ENCODE data around the gene SNAI1. TPM values are rescaled to one million over a fixed set of nuclear protein-coding genes. Genes with fewer than 3 reads are reported as not detected.
"Not testable (repeated sequence)": the region's sequence is repeated elsewhere in the genome, so short reads cannot be mapped to it uniquely, and the experiment has no call there.

SNAI1 gene
- polyA plus RNA-seq, 1 donor from 2014 or later: 0.63 TPM

- no peak overlapping the region for H3K27ac Mint-ChIP-seq
- H3K36me3 Mint-ChIP-seq: no peaks in the 10 kb centered on the region
- H3K4me1 Mint-ChIP-seq: peaks cover 8 to 14% (median 13%) of the 10 kb centered on the region in 3 donors
- no peaks in the 10 kb centered on the region for H3K9me3 Mint-ChIP-seq
- no peak overlapping the region for H3K4me3 Mint-ChIP-seq
- H3K27me3 Mint-ChIP-seq: peaks cover 5% of the 10 kb centered on the region
Observed at GRCh38 chr20:50009521-50010454, 27.0 kb downstream of the SNAI1 start.

GRCh38 chr20:50011597-50011996 is 28.8 kb downstream of the SNAI1 start:
- peaks cover 8 to 13% (median 12%) of the 10 kb centered on the region in 3 donors for H3K4me1 Mint-ChIP-seq
- not testable (repeated sequence) for H3K27ac Mint-ChIP-seq, H3K4me3 Mint-ChIP-seq, H3K27me3 Mint-ChIP-seq, H3K36me3 Mint-ChIP-seq, H3K9me3 Mint-ChIP-seq

- Mint-ChIP-seq H3K4me3 (peak overlapping the region in 1 of 4 donors; percentile 63), H3K36me3 (no peaks in the 10 kb centered on the region), H3K9me3 (no peaks in the 10 kb centered on the region), H3K27ac (peak overlapping the region; percentile 2 to 80 (median 75)), H3K4me1 (peaks cover 8 to 13% (median 12%) of the 10 kb centered on the region in 3 donors), H3K27me3 (no peaks in the 10 kb centered on the region)
Observed at GRCh38 chr20:50012282-50013263, 29.8 kb downstream of the SNAI1 start.

- Mint-ChIP-seq H3K27me3 (no peaks in the 10 kb centered on the region), H3K27ac (peak overlapping the region in 1 of 3 donors; percentile 81), H3K4me3 (peak overlapping the region in 1 of 4 donors; percentile 68), H3K36me3 (no peaks in the 10 kb centered on the region), H3K4me1 (peaks cover 8 to 13% (median 12%) of the 10 kb centered on the region in 3 donors), H3K9me3 (no peaks in the 10 kb centered on the region)
Observed at GRCh38 chr20:50013976-50014375, 31.2 kb downstream of the SNAI1 start.

GRCh38 chr20:50014570-50015562 is 32.1 kb downstream of the SNAI1 start:
- H3K27me3 Mint-ChIP-seq: no peaks in the 10 kb centered on the region
- peak overlapping the region in 2 of 4 donors; percentile 1 to 39 for H3K4me3 Mint-ChIP-seq
- peak overlapping the region in 1 of 3 donors; percentile 80 for H3K27ac Mint-ChIP-seq
- no peaks in the 10 kb centered on the region for H3K9me3 Mint-ChIP-seq
- H3K4me1 Mint-ChIP-seq: peaks cover 8 to 13% (median 12%) of the 10 kb centered on the region in 3 donors
- H3K36me3 Mint-ChIP-seq: no peaks in the 10 kb centered on the region

- Mint-ChIP-seq H3K27ac (peak overlapping the region in 1 of 3 donors; percentile 31), H3K9me3 (no peaks in the 10 kb centered on the region), H3K4me3 (no peak overlapping the region), H3K36me3 (no peaks in the 10 kb centered on the region), H3K4me1 (peaks cover 8 to 13% (median 12%) of the 10 kb centered on the region in 3 donors), H3K27me3 (no peaks in the 10 kb centered on the region)
Observed at GRCh38 chr20:50015636-50015992, 32.8 kb downstream of the SNAI1 start.

GRCh38 chr20:50015993-50016770 is 33.4 kb downstream of the SNAI1 start:
- Mint-ChIP-seq H3K36me3 (no peaks in the 10 kb centered on the region), H3K27ac (peak overlapping the region in 1 of 3 donors; percentile 31), H3K4me3 (no peak overlapping the region), H3K9me3 (no peaks in the 10 kb centered on the region), H3K4me1 (peaks cover 8 to 13% (median 12%) of the 10 kb centered on the region in 3 donors), H3K27me3 (no peaks in the 10 kb centered on the region)

- Mint-ChIP-seq H3K27ac (no peak overlapping the region), H3K4me3 (no peak overlapping the region), H3K27me3 (no peaks in the 10 kb centered on the region), H3K36me3 (no peaks in the 10 kb centered on the region), H3K9me3 (no peaks in the 10 kb centered on the region), H3K4me1 (peaks cover 5 to 9% (median 8%) of the 10 kb centered on the region in 3 donors)
Observed at GRCh38 chr20:50017160-50017559, 34.4 kb downstream of the SNAI1 start.

GRCh38 chr20:50017576-50018248 is 34.9 kb downstream of the SNAI1 start:
- H3K27me3 Mint-ChIP-seq: peaks cover 2% of the 10 kb centered on the region
- H3K36me3 Mint-ChIP-seq: no peaks in the 10 kb centered on the region
- H3K27ac Mint-ChIP-seq: no peak overlapping the region
- H3K4me1 Mint-ChIP-seq: peaks cover 0 to 4% (median 3%) of the 10 kb centered on the region in 3 donors
- H3K4me3 Mint-ChIP-seq: no peak overlapping the region
- H3K9me3 Mint-ChIP-seq: no peaks in the 10 kb centered on the region

GRCh38 chr20:50019466-50020256 is 36.9 kb downstream of the SNAI1 start:
- peaks cover 0 to 9% (median 0%) of the 10 kb centered on the region in 3 donors for H3K4me1 Mint-ChIP-seq
- peaks cover 2% of the 10 kb centered on the region for H3K27me3 Mint-ChIP-seq
- H3K27ac Mint-ChIP-seq: peak overlapping the region in 1 of 3 donors; percentile 19
- no peaks in the 10 kb centered on the region for H3K9me3 Mint-ChIP-seq
- peaks cover 2% of the 10 kb centered on the region for H3K36me3 Mint-ChIP-seq
- no peak overlapping the region for H3K4me3 Mint-ChIP-seq

GRCh38 chr20:50020288-50020687 is 37.5 kb downstream of the SNAI1 start:
- H3K9me3 Mint-ChIP-seq: no peaks in the 10 kb centered on the region
- peaks cover 2% of the 10 kb centered on the region for H3K36me3 Mint-ChIP-seq
- H3K4me3 Mint-ChIP-seq: no peak overlapping the region
- peaks cover 2% of the 10 kb centered on the region for H3K27me3 Mint-ChIP-seq
- H3K27ac Mint-ChIP-seq: no peak overlapping the region
- peaks cover 0 to 9% (median 0%) of the 10 kb centered on the region in 3 donors for H3K4me1 Mint-ChIP-seq

GRCh38 chr20:50022676-50023075 is 39.9 kb downstream of the SNAI1 start:
- H3K27me3 Mint-ChIP-seq: peaks cover 2% of the 10 kb centered on the region
- H3K9me3 Mint-ChIP-seq: no peaks in the 10 kb centered on the region
- peak overlapping the region in 1 of 4 donors; percentile 63 for H3K4me3 Mint-ChIP-seq
- peaks cover 0 to 9% (median 0%) of the 10 kb centered on the region in 3 donors for H3K4me1 Mint-ChIP-seq
- peaks cover 2% of the 10 kb centered on the region for H3K36me3 Mint-ChIP-seq
- peak overlapping the region in 1 of 3 donors; percentile 85 for H3K27ac Mint-ChIP-seq
